ENCODE data around the gene ACTN4.
"Not testable (repeated sequence)": the region's sequence is repeated elsewhere in the genome, so short reads cannot be mapped to it uniquely, and the experiment has no call there.

- TF ChIP-seq CTCF (IDR thresholded peaks at IDR 0.05; ENCODE audit: poor library complexity); EZH2phosphoT487 (IDR thresholded peaks at IDR 0.05; ENCODE audit: low read depth, severe bottlenecking, unreplicated experiment); EZH2 (IDR thresholded peaks at IDR 0.05; ENCODE audit: borderline replicate concordance): not testable (repeated sequence)
Observed at GRCh38 chr19:38631301-38631700, 16.1 kb upstream of the ACTN4 start.

Measured in hepatocyte (in vitro differentiated cells).